M059J (cell line): ENCODE results near the gene CDKN1C. TPM values are rescaled to one million over a fixed set of nuclear protein-coding genes. Genes with fewer than 3 reads are reported as not detected.

Experiments
- DNase-seq: peaks from one replicate; pipeline ENCODE4 v3.0.0-alpha.2; 2012; ENCODE audit warnings: low read depth
- total RNA-seq: library from RNA; depleted of rRNA; stranded (reverse); fragments of >200 nt; shearing (Covaris generic); gene quantifications from 2 replicates; pipeline ENCODE4 v1.2.3, GENCODE V29; 2014; rRNA removed

The CDKN1C gene
- total RNA-seq, result 4.4 and 6.2 TPM in 2 replicates

DNA sequence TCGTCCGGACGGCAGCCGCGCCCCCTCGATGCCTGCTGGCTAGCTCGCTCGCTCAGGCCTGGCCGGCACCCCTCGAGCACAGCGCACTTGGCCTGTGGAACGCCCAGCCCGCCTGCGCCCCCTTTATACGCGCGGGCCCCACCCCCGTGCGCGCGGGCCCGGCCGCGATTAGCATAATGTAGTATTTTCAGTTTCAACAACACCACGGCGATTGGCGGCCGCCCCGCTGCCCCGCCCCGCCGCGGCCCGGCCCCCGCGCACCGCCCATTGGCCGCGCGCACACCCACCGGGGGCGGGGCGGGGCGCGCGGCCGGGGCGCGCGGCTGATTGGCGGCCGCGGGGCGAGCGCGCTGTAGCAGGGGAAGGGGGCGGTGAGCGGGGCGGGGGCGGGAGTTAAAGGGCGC is at the start of gene CDKN1C:
Gene CDKN1C, minus strand, starts transcription at position 98 of the 404 bp plus-strand sequence. CDS start 319 bp downstream, outside the sequence.
- peak; percentile 68 for DNase-seq

DNA sequence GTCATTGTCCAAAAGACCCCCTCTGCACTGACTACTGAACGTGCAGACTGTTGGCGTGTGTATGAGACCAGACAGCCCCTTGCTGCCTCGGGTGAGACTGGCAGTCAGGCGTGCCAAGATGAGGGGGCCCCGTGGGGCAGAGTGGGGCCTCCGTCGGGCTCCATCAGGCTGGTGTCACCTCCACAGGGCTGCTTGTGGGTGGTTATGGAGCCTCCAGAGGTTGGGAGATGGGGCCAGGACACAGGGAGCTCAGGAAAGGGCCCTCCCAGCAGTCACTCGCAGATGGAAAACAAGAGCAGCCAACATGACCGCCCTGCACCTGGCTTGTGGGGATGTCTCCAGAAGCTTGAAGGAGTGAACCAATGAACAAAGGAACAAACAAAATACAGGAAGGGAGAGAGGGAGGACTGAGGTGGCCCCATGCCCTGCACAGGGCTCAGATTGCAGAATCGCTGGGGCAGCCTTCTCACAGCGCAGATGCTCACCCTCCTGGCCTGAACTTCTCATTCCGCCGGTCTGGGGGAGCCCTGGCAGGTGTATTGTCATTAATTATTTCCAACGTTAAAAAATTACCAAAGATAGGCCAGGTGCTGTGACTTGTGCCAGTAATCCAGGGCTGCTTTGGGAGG is 49.1 kb upstream of the CDKN1C start:
- no peak for DNase-seq

GRCh38 chr11:2934021-2934550 is 48.5 kb upstream of the CDKN1C start:
- no peak for DNase-seq

DNA sequence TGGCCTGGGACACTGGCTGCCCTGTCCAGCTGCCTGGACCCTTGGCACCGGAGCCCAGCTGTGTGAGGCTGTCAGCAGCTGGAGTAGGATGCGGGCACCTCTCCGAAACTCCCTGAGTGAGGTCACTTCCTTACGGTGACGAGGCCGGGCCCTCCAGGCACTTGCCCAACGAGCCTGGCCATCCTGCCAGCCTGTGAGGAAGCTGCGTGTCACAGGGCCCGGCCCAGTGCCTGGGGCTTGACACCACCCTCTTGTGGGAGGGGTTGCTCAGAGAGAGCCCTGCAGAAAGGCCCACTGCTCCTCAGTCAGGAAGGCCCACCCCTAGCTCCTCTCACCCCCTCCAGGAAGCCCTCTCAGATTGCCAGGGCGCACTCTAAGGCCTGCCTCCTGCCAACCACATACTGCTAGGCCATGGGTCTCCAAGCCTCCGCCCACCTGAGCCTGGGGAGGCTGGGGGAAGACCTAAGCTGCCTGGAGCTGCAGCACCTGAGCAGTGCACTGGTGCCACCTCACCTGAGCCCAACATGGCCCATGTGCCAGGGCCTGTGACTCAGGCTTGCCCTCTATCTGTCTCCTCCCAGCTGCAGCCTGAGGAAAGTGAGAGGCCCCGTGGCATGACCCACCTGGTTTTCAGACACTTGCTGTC is 47.9 kb upstream of the CDKN1C start:
- DNase-seq, result peak; percentile 97

GRCh38 chr11:2932850-2933251 is 47.3 kb upstream of the CDKN1C start:
- peak; percentile 90 for DNase-seq

- DNase-seq, result no peak
Measured at GRCh38 chr11:2931771-2932738, 46.5 kb upstream of the CDKN1C start.

GRCh38 chr11:2931420-2931746 is 45.8 kb upstream of the CDKN1C start:
- no peak for DNase-seq

- DNase-seq, result peak; percentile 83
Measured at GRCh38 chr11:2930704-2931419, 45.3 kb upstream of the CDKN1C start.

- peak; percentile 72 for DNase-seq
Measured at GRCh38 chr11:2929950-2930703, 44.6 kb upstream of the CDKN1C start.

DNA sequence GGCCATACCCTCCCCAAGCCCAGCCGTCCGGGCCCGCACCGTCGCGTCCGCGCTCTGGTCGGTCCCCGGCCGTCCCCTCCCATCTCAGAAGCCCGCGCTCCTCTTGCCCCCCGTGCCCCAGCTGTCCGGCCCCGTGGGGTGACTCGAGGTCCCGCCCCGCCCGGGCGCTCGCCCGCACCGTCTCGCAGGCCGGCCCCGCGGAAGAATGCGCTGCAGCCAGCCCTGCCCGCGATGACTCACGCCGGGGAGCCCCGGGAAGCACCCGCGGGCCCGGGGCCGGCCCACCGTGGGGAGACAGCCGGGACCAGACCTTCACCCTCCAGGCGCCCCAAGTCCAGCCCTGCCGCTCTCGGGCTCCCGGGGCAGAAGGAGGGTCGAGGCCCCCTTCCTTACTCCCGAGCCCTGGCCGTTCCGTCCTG is 44.0 kb upstream of the CDKN1C start:
- DNase-seq, result peak; percentile 78

DNA sequence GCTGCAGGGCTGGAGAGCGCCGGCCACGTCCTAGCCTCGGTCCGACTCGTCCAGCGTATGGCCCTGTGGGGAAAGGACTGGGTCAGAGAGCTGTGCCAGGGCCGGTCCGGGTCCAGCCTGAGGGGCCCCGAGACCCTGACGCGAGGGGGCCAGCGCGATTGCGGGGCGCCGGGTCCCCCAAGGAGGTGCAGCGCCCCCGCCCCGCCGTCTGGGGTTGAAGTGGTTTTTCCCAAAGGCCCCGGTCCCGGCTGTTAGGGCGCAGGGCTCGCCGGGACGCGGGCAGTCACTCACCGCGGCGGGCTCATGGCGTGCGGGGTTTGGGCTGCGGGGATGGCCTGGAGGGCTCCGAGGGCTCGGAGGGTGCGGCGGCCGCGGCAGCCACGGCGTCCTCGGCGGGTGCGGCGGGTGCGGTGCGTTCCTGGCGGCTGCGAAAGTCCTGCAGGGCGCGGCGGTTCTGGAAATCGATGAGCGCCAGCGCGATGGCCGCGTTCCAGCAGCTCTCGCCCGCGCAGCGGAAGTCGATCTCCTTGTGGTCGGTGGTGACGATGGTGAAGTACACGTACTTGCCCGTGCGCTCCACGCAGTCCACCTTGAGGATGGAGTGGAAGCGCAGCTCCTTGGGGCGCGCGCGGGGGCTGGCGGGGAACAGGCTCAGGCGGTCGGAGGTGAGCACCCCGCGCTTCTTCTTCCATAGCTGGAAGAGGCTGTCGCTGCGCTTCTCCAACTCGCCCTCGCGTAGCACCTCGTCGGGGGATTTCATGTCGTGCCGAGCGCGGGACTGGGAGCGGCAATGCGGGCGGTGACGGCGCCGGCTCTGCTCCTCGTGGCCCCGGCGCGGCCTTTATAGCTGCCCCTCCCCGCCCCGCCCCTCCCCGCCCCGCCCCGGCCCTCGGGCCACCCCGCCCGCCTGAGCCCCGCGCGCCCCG is 43.3 kb upstream of the CDKN1C start, which contains the start of gene PHLDA2:
Gene PHLDA2, minus strand, starts transcription at position 816 of the 926 bp plus-strand sequence. Its CDS starts 56 bp downstream, at position 760.
- peak; percentile 44 for DNase-seq

- DNase-seq, result peak; percentile 68
Measured at GRCh38 chr11:2927851-2928604, 42.5 kb upstream of the CDKN1C start.

DNA sequence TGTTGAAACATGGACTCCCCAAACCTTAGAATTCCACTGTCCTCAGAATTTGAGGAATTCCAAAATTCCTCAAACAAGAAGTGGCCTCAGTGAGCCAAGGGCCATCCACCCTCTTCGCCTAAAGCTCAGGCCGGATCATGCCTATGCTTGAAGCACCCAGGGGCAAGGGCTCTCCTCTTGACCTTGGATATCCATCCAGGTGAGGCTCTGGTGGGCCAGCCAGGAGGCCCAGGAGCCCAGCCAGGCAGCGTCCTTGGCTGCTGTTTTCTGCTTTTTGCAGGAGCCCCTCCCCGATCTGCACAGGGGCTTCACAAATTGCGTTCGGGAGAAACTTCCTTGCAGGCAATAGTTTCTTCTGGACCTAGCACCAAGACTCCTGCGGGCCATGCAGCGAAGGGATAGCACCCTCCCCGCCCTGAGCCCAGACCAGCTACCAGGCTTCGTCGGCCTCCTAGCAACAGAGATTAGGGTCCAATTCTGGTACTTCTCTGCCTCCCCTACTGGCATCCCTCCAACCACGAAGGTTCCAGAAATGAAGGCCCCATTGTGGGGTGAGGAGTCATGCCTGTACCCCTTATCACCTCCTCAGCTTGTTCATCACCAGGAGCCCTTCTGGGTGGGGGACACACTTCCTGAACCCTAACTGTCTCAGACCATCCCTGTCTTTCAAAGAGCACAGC is 41.7 kb upstream of the CDKN1C start:
- no peak for DNase-seq

DNA sequence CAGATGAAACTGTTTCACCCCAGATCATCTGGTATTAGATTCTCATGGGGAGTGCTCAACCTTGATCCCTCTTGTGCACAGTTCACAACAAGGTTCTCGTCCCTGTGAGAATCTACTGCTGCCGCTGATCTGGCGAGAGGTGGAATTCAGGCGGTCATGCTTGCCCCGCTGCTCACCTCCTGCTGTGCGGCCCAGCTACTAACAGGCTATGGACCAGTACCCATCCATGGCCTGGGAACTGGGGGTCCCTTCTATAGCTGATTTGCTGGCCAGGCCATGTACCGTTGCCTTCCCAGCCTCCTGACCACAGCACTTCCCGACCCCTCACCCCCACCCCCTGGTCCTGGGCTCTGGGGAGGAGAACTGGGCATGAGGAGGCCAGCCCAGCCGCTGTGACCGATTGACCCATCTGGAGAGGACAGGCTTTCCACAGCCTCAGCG is 41.1 kb upstream of the CDKN1C start:
- no peak for DNase-seq

GRCh38 chr11:2924821-2925675 is 39.5 kb upstream of the CDKN1C start:
- no peak for DNase-seq

DNA sequence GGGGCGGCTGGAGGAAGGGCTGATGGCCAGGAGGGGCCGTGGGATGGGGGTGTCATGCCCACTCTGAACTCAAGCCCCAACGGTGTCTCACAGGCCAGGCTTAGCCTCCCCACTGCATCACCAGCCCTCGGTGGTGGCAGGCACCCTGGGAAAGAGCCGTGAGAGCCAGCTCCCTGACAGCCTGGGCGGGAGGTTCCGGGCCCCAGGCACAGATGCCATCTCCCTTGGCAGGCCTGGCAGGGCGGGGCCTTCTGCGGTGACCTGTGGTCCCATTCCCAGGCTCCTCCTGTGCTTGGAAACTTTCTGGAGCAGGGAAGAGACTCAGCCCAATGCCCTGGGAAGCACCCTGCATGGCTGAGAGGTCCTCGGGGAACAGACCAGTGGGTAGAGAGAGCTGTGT is 38.8 kb upstream of the CDKN1C start:
- DNase-seq, result no peak
